ENCODE results near the gene AOC3. TPM values are rescaled to one million over a fixed set of nuclear protein-coding genes. Genes with fewer than 3 reads are reported as not detected.
"Not testable (repeated sequence)": the region's sequence is repeated elsewhere in the genome, so short reads cannot be mapped to it uniquely, and the experiment has no call there.

AOC3 gene
- total RNA-seq, 1 experiment from 2014 or later, result 0.26 TPM

DNA sequence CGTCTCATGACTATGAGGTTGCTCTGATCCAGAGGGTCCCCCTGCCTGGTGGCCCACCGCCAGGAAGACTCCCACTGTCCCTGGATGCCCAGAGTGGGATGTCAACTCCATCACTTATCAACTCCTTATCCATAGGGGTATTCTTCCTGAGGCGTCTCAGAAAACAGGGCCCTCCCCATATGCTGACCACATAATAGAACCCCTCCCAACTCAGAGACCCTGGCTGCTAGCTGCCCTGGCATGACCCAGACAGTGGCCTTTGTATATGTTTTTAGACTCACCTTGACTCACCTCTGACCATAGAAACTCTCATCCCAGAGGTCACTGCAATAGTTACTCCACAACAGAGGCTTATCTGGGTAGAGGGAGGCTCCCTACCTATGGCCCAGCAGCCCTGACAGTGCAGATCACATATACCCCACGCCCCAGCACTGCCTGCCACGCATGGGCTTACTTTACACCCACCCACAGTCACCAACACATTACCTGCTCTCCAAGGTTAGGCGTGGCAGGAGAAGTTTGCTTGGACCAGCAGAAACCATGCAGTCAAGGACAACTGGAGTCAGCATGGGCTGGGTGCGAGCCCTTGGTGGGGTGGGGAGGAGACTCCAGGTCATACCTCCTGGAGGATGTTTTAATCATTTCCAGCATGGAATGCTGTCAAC is 47.3 kb downstream of the AOC3 start:
- Histone ChIP-seq H4K20me1 (ENCODE audit: low read length) (no peaks in the 10 kb centered on the region), H3K79me2 (ENCODE audit: low read length) (no peaks in the 10 kb centered on the region), H3K9ac (ENCODE audit: low read length) (no peak overlapping the region), H3K27me3 (ENCODE audit: low read length) (no peaks in the 10 kb centered on the region), H3K27ac (ENCODE audit: low read length) (no peak overlapping the region), H2AFZ (ENCODE audit: low read length) (no peak overlapping the region), H3K36me3 (ENCODE audit: low read depth, low read length) (no peaks in the 10 kb centered on the region), H3K9me3 (ENCODE audit: low read length) (no peaks in the 10 kb centered on the region), H3K4me1 (ENCODE audit: insufficient read depth, low read length) (peaks cover 17% of the 10 kb centered on the region), H3K9me2 (replicated peaks; ENCODE audit: low read length) (no peaks in the 10 kb centered on the region), H3K4me2 (ENCODE audit: low read length) (no peak overlapping the region), H3F3A (ENCODE audit: low read length, unreplicated experiment) (no peaks in the 10 kb centered on the region), H3K4me3 (ENCODE audit: low read length) (no peak overlapping the region)
- CTCF ChIA-PET, result no interaction called here
- ATAC-seq, result no peak
- intact Hi-C loops (cut with micrococcal nuclease), result no loop called here
- no TSS peak for BruUV-seq (replicated peaks)
- no peak for DNase-seq
- TF ChIP-seq EZH2phosphoT487 (IDR thresholded peaks at IDR 0.05; ENCODE audit: borderline replicate concordance, low read length) (no peak), EZH2 (IDR thresholded peaks at IDR 0.05; ENCODE audit: low read length, unreplicated experiment) (no peak)
- TF ChIP-seq, protein P1, sequence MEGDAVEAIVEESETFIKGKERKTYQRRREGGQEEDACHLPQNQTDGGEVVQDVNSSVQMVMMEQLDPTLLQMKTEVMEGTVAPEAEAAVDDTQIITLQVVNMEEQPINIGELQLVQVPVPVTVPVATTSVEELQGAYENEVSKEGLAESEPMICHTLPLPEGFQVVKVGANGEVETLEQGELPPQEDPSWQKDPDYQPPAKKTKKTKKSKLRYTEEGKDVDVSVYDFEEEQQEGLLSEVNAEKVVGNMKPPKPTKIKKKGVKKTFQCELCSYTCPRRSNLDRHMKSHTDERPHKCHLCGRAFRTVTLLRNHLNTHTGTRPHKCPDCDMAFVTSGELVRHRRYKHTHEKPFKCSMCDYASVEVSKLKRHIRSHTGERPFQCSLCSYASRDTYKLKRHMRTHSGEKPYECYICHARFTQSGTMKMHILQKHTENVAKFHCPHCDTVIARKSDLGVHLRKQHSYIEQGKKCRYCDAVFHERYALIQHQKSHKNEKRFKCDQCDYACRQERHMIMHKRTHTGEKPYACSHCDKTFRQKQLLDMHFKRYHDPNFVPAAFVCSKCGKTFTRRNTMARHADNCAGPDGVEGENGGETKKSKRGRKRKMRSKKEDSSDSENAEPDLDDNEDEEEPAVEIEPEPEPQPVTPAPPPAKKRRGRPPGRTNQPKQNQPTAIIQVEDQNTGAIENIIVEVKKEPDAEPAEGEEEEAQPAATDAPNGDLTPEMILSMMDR (conservative IDR thresholded peaks at IDR 0.05; ENCODE audit: low read depth, low read length), result no peak
- POLR2A ChIA-PET (ENCODE audit: unreplicated experiment), result no interaction called here

DNA sequence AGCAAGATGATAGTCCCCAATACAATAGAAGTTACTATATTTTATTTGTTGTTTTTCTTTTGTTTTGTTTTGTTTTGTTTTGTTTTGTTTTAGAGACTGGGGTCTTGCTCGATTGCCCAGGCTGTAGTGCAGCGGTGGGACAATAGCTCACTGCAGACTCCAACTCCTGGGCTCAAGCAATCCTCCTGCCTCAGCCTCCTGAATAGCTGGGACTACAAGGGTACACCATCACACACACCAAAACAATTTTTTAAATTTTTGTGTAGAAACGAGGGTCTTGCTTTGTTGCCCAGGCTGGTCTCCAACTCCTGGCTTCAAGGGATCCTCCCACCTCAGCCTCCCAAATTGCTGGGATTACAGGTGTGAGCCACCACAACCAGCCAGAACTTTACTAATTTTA is 49.0 kb downstream of the AOC3 start:
- CTCF ChIA-PET; H3K79me2 ChIP-seq (ENCODE audit: low read length); H3K9ac ChIP-seq (ENCODE audit: low read length); H3F3A ChIP-seq (ENCODE audit: low read length, unreplicated experiment); ATAC-seq; POLR2A ChIA-PET (ENCODE audit: unreplicated experiment); H3K9me2 ChIP-seq (replicated peaks; ENCODE audit: low read length); H3K36me3 ChIP-seq (ENCODE audit: low read depth, low read length); BruUV-seq (replicated peaks); H3K9me3 ChIP-seq (ENCODE audit: low read length); H3K4me1 ChIP-seq (ENCODE audit: insufficient read depth, low read length); H4K20me1 ChIP-seq (ENCODE audit: low read length); intact Hi-C loops (cut with micrococcal nuclease); DNase-seq; H3K27me3 ChIP-seq (ENCODE audit: low read length); H2AFZ ChIP-seq (ENCODE audit: low read length); H3K27ac ChIP-seq (ENCODE audit: low read length); H3K4me2 ChIP-seq (ENCODE audit: low read length); H3K4me3 ChIP-seq (ENCODE audit: low read length): not testable (repeated sequence)

DNA sequence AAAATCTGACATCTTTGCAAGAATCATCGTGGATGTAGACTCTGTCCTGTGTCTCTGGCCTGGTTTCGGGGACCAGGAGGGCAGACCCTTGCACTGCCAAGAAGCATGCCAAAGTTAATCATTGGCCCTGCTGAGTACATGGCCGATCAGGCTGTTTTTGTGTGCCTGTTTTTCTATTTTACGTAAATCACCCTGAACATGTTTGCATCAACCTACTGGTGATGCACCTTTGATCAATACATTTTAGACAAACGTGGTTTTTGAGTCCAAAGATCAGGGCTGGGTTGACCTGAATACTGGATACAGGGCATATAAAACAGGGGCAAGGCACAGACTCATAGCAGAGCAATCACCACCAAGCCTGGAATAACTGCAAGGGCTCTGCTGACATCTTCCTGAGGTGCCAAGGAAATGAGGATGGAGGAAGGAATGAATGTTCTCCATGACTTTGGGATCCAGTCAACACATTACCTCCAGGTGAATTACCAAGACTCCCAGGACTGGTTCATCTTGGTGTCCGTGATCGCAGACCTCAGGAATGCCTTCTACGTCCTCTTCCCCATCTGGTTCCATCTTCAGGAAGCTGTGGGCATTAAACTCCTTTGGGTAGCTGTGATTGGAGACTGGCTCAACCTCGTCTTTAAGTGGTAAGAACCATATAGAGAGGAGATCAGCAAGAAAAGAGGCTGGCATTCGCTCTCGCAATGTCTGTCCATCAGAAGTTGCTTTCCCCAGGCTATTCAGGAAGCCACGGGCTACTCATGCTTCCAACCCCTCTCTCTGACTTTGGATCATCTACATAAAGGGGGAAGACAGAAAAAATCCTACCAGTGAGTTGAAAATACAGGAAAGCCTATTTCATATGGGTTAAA is 49.7 kb downstream of the AOC3 start, which contains the start of gene G6PC1:
TSS of gene G6PC1 (plus strand) at position 340 of the 872 bp plus-strand sequence. CDS start at position 418, 78 bp downstream.
- Histone ChIP-seq H3K4me1 (ENCODE audit: insufficient read depth, low read length) (no peaks in the 10 kb centered on the region; the same call in 1 of the 2 replicates), H3K27ac (ENCODE audit: low read length) (no peak within 1 kb of the TSS), H3K4me3 (ENCODE audit: low read length) (no peak within 1 kb of the TSS), H4K20me1 (ENCODE audit: low read length) (no peaks in the 10 kb centered on the region), H3K79me2 (ENCODE audit: low read length) (no peaks in the 10 kb centered on the region), H3F3A (ENCODE audit: low read length, unreplicated experiment) (no peaks in the 10 kb centered on the region), H3K9ac (ENCODE audit: low read length) (no peak within 1 kb of the TSS), H3K27me3 (ENCODE audit: low read length) (no peaks in the 10 kb centered on the region), H3K4me2 (ENCODE audit: low read length) (no peak within 1 kb of the TSS), H3K9me3 (ENCODE audit: low read length) (no peaks in the 10 kb centered on the region), H2AFZ (ENCODE audit: low read length) (no peak within 1 kb of the TSS), H3K36me3 (ENCODE audit: low read depth, low read length) (no peaks in the 10 kb centered on the region), H3K9me2 (replicated peaks; ENCODE audit: low read length) (no peaks in the 10 kb centered on the region)
- intact Hi-C loops (cut with micrococcal nuclease), result no loop called here
- CTCF ChIA-PET, result no interaction called here
- POLR2A ChIA-PET (ENCODE audit: unreplicated experiment), result no interaction called here
- TF ChIP-seq EZH2phosphoT487 (IDR thresholded peaks at IDR 0.05; ENCODE audit: borderline replicate concordance, low read length) (no peak), EZH2 (IDR thresholded peaks at IDR 0.05; ENCODE audit: low read length, unreplicated experiment) (no peak)
- TF ChIP-seq, protein P1 (conservative IDR thresholded peaks at IDR 0.05; ENCODE audit: low read depth, low read length), result no peak
- DNase-seq, result no peak
- ATAC-seq, result no peak
- BruUV-seq (replicated peaks), result no TSS peak
